Brain pericyte (primary cell): ENCODE measurements around the gene CNOT1.
A peak's percentile ranks its signal among the peaks of the same experiment; 100 is the strongest.

Experiments used
- DNase-seq: peaks from one replicate; pipeline ENCODE4 v3.0.0-alpha.2; 2012; ENCODE audit warnings: low read depth, low spot score

CNOT1 gene

GRCh38 chr16:58518083-58518979, 111.3 kb downstream of the CNOT1 start:
- DNase-seq, result no peak

- no peak for DNase-seq
Measured at GRCh38 chr16:58516768-58517107, 112.9 kb downstream of the CNOT1 start.

- no peak for DNase-seq
Measured at GRCh38 chr16:58515871-58516767, 113.5 kb downstream of the CNOT1 start.

- DNase-seq, result peak; percentile 75
Measured at GRCh38 chr16:58515125-58515870, 114.3 kb downstream of the CNOT1 start, which contains the start of gene SETD6. Gene SETD6, plus strand, starts transcription at chr16:58515517. Its CDS starts 21 bp downstream, at chr16:58515538.

GRCh38 chr16:58513874-58514273, 115.8 kb downstream of the CNOT1 start:
- DNase-seq, result no peak

GRCh38 chr16:58511933-58512815, 117.5 kb downstream of the CNOT1 start:
- no peak for DNase-seq

- no peak for DNase-seq
Measured at GRCh38 chr16:58510776-58511628, 118.6 kb downstream of the CNOT1 start.

- no peak for DNase-seq
Measured at GRCh38 chr16:58510097-58510775, 119.4 kb downstream of the CNOT1 start.

GRCh38 chr16:58509256-58510096, 120.2 kb downstream of the CNOT1 start:
- no peak for DNase-seq

GRCh38 chr16:58508671-58509251, 120.9 kb downstream of the CNOT1 start:
- DNase-seq, result no peak

GRCh38 chr16:58507963-58508670, 121.5 kb downstream of the CNOT1 start:
- no peak for DNase-seq

GRCh38 chr16:58507195-58507962, 122.2 kb downstream of the CNOT1 start:
- DNase-seq, result no peak

- DNase-seq, result no peak
Measured at GRCh38 chr16:58506241-58507194, 123.1 kb downstream of the CNOT1 start.

GRCh38 chr16:58503863-58504688, 125.5 kb downstream of the CNOT1 start:
- no peak for DNase-seq
